Astrocyte (in vitro differentiated cells and primary cell): ENCODE measurements around the gene HIVEP2. TPM values are rescaled to one million over a fixed set of nuclear protein-coding genes. Genes with fewer than 3 reads are reported as not detected.

ENCODE experiments used
- DNase-seq: peaks from one replicate; pipeline ENCODE4 v3.0.0-alpha.2; 2010; ENCODE audit warnings: low read depth
- FAIRE-seq: peaks from 2 replicates; lab custom pipeline; 2011; peaks lifted over from hg19 to GRCh38; lab: Jason Lieb, UNC
- H2AFZ ChIP-seq: 2 replicates; pipeline ENCODE4 v1.6.0; 2012; ENCODE audit warnings: low read depth, low read length, inconsistent platforms
- H3K27ac ChIP-seq: 2 replicates; pipeline ENCODE4 v1.5.1; 2011; ENCODE audit warnings: low read depth, low read length, inconsistent platforms
- H3K27me3 ChIP-seq: 2 replicates; pipeline ENCODE4 v1.6.0; 2011; ENCODE audit warnings: low read length, inconsistent platforms; ENCODE audit not compliant: insufficient read depth
- H3K36me3 ChIP-seq: 2 replicates; pipeline ENCODE4 v1.5.1; 2011; ENCODE audit warnings: low read length, inconsistent platforms; ENCODE audit not compliant: insufficient read depth
- H3K4me1 ChIP-seq: 2 replicates; pipeline ENCODE4 v1.5.1; 2011; ENCODE audit warnings: low read length, inconsistent platforms; ENCODE audit not compliant: insufficient read depth
- H3K4me2 ChIP-seq: 2 replicates; pipeline ENCODE4 v1.6.0; 2012; ENCODE audit warnings: low read length, inconsistent platforms
- H3K4me3 ChIP-seq: 2 replicates; pipeline ENCODE4 v1.5.1; 2011; ENCODE audit warnings: low read depth, mild to moderate bottlenecking, low read length, inconsistent platforms; ENCODE audit not compliant: insufficient read depth
- H3K79me2 ChIP-seq: 2 replicates; pipeline ENCODE4 v1.6.0; 2012; ENCODE audit warnings: mild to moderate bottlenecking, low read length, inconsistent platforms; ENCODE audit not compliant: insufficient read depth
- H3K9ac ChIP-seq: 2 replicates; pipeline ENCODE4 v1.6.0; 2012; ENCODE audit warnings: mild to moderate bottlenecking, low read length, inconsistent platforms
- H3K9me3 ChIP-seq: 2 replicates; pipeline ENCODE4 v1.5.1; 2012; ENCODE audit warnings: low read depth, mild to moderate bottlenecking, low read length, inconsistent platforms; ENCODE audit not compliant: insufficient read depth
- H4K20me1 ChIP-seq: 2 replicates; pipeline ENCODE4 v1.6.0; 2012; ENCODE audit warnings: low read length, inconsistent platforms; ENCODE audit not compliant: insufficient read depth
- H3K27ac Mint-ChIP-seq: one replicate; pipeline ENCODE4 v1.8.0; 2021; ENCODE audit warnings: mild to moderate bottlenecking, mixed read lengths; ENCODE audit not compliant: unreplicated experiment
- H3K27me3 Mint-ChIP-seq: one replicate; pipeline ENCODE4 v1.8.0; 2021; ENCODE audit warnings: low read depth, mixed read lengths; ENCODE audit not compliant: unreplicated experiment
- H3K36me3 Mint-ChIP-seq: one replicate; pipeline ENCODE4 v1.8.0; 2021; ENCODE audit warnings: low read depth, mixed read lengths; ENCODE audit not compliant: unreplicated experiment
- H3K4me1 Mint-ChIP-seq: one replicate; pipeline ENCODE4 v1.8.0; 2021; ENCODE audit warnings: low read depth, mixed read lengths; ENCODE audit not compliant: unreplicated experiment
- H3K4me3 Mint-ChIP-seq: one replicate; pipeline ENCODE4 v1.8.0; 2021; ENCODE audit warnings: mild to moderate bottlenecking, moderate library complexity, mixed read lengths; ENCODE audit not compliant: unreplicated experiment
- H3K9me3 Mint-ChIP-seq: one replicate; pipeline ENCODE4 v1.8.0; 2021; ENCODE audit warnings: mild to moderate bottlenecking, mixed read lengths; ENCODE audit not compliant: unreplicated experiment
- CTCF ChIP-seq: IDR thresholded peaks from 2 replicates; pipeline ENCODE4 v1.5.1; 2011; ENCODE audit warnings: low read depth, mild to moderate bottlenecking, inconsistent platforms, low read length, moderate library complexity; ENCODE audit not compliant: insufficient read depth
- EZH2 ChIP-seq: IDR thresholded peaks from 2 replicates; pipeline ENCODE4 v1.6.1; 2012; ENCODE audit warnings: mild to moderate bottlenecking, low read length, inconsistent platforms; ENCODE audit not compliant: insufficient read depth
- total RNA-seq: library from RNA; stranded (reverse); gene quantifications from 2 replicates; pipeline ENCODE4 v1.2.1, GENCODE V29; 2021

The HIVEP2 gene
- total RNA-seq, 1 donor from 2014 or later = 21.2 TPM

DNA sequence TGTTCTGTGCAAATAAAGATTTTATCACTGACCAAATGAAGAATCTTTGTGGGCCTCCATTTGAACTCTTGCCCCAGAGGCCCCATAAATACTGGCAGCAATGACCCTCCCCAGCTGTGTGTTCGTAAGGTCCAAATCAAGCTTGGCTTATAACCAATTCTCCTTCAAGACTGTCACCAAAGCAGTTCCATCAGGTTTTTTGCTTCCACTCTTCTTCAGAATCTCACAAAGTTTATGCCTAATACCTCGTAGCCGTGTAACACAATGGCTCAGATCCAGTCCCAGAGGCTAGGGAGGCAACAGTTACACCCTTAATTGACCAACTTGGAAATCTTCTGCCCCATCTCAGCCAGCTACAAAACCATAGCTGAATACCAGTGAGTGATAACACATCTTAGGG is 120.5 kb downstream of the HIVEP2 start:
- H3K4me1 Mint-ChIP-seq = peaks cover 13% of the 10 kb centered on the region
- peaks cover 6% of the 10 kb centered on the region for H3K36me3 Mint-ChIP-seq
- H4K20me1 ChIP-seq = no peaks in the 10 kb centered on the region
- peaks cover 9% of the 10 kb centered on the region for H3K4me1 ChIP-seq
- DNase-seq (no peak), FAIRE-seq (no peak)
- no peaks in the 10 kb centered on the region for H3K9me3 Mint-ChIP-seq
- H3K27ac ChIP-seq = no peak overlapping the region
- no peak overlapping the region for H3K27ac Mint-ChIP-seq
- H3K4me2 ChIP-seq = no peak overlapping the region
- H3K4me3 ChIP-seq = no peak overlapping the region
- no peaks in the 10 kb centered on the region for H3K27me3 Mint-ChIP-seq
- no peaks in the 10 kb centered on the region for H3K36me3 ChIP-seq
- H3K9ac ChIP-seq = no peak overlapping the region
- H3K9me3 ChIP-seq = no peaks in the 10 kb centered on the region
- H3K27me3 ChIP-seq = no peaks in the 10 kb centered on the region
- H2AFZ ChIP-seq = no peak overlapping the region
- no peak overlapping the region for H3K4me3 Mint-ChIP-seq
- TF ChIP-seq EZH2 (no peak), CTCF (no peak)
- peaks cover 39% of the 10 kb centered on the region for H3K79me2 ChIP-seq

GRCh38 chr6:142823256-142823902 is 121.6 kb downstream of the HIVEP2 start:
- no peak for TF ChIP-seq EZH2
- no peak for TF ChIP-seq CTCF
- Mint-ChIP-seq H3K27me3 (no peaks in the 10 kb centered on the region), H3K4me1 (peaks cover 13% of the 10 kb centered on the region), H3K4me3 (no peak overlapping the region), H3K36me3 (peaks cover 6% of the 10 kb centered on the region), H3K27ac (no peak overlapping the region), H3K9me3 (no peaks in the 10 kb centered on the region)
- no peak for DNase-seq
- no peak overlapping the region for H2AFZ ChIP-seq
- FAIRE-seq = no peak
- no peak overlapping the region for H3K9ac ChIP-seq
- no peaks in the 10 kb centered on the region for H3K9me3 ChIP-seq
- H3K27ac ChIP-seq = no peak overlapping the region
- no peak overlapping the region for H3K4me3 ChIP-seq
- H3K36me3 ChIP-seq = no peaks in the 10 kb centered on the region
- H3K4me1 ChIP-seq = peaks cover 9% of the 10 kb centered on the region
- no peaks in the 10 kb centered on the region for H4K20me1 ChIP-seq
- H3K79me2 ChIP-seq = peaks cover 39% of the 10 kb centered on the region
- no peak overlapping the region for H3K4me2 ChIP-seq
- no peaks in the 10 kb centered on the region for H3K27me3 ChIP-seq

- no peaks in the 10 kb centered on the region for H3K36me3 ChIP-seq
- no peak overlapping the region for H2AFZ ChIP-seq
- FAIRE-seq (no peak), DNase-seq (no peak)
- H3K4me2 ChIP-seq = no peak overlapping the region
- no peak overlapping the region for H3K4me3 Mint-ChIP-seq
- no peaks in the 10 kb centered on the region for H3K9me3 Mint-ChIP-seq
- no peaks in the 10 kb centered on the region for H3K27me3 Mint-ChIP-seq
- peaks cover 9% of the 10 kb centered on the region for H3K4me1 ChIP-seq
- H3K27ac ChIP-seq = no peak overlapping the region
- no peak overlapping the region for H3K27ac Mint-ChIP-seq
- no peaks in the 10 kb centered on the region for H3K27me3 ChIP-seq
- no peaks in the 10 kb centered on the region for H4K20me1 ChIP-seq
- no peaks in the 10 kb centered on the region for H3K9me3 ChIP-seq
- H3K9ac ChIP-seq = no peak overlapping the region
- TF ChIP-seq EZH2 (no peak), CTCF (no peak)
- peaks cover 9% of the 10 kb centered on the region for H3K4me1 Mint-ChIP-seq
- peaks cover 39% of the 10 kb centered on the region for H3K79me2 ChIP-seq
- peaks cover 6% of the 10 kb centered on the region for H3K36me3 Mint-ChIP-seq
- H3K4me3 ChIP-seq = no peak overlapping the region
Measured at GRCh38 chr6:142822842-142823241, 122.1 kb downstream of the HIVEP2 start.
